ENCODE results near the gene TTC21A. TPM values are rescaled to one million over a fixed set of nuclear protein-coding genes. Genes with fewer than 3 reads are reported as not detected.
A peak's percentile ranks its signal among the peaks of the same experiment; 100 is the strongest.

TTC21A gene
- total and polyA plus RNA-seq, 2 of the 13 experiments (the other 11 are each of a cell fraction or from before 2014, with no cell fraction given): 0.31 to 1.5 TPM

DNA sequence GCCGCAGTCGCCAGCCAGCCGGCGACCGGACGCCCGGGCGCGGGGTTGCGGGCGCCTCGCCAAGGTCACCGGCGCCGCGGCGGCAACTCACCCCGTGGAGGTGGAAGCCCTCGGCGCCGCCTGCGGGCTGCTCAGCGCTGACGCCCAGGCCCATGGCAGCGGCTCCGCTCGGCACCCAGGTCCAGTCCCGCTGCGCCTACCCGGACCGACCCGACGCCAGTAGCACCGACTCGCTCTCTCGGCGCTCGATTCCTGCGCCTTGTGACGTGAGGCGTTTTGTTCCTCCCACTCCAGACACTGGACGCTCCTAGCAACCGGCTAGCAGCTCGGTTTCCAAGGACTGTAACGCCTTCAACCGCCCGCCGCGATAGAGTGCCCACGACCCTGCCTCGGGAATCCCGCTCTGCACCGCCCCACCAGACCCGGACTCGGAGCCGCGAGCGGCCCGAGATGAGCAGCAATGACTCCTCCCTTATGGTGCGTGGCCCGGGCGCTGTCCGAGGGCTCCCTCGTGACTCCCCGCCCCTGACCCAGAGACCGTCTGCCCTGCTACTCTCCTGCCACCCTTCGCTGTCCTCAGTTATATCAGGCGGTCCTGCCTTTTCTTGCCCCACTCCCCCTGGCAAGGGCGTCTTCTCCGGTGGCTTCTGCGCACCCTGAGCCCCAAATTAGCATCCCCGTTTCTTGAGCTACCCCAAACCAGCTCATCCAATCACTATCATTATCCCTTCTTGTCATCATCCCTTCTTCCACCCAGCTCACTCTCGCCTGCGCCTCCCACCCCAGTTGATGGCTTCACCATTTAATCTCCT is at the start of gene TTC21A, which contains the start of gene GORASP1 (continued):
- TF ChIP-seq ZNF770 (CRISPR knock-in tag; IDR thresholded peaks at IDR 0.05) (peak; percentile 9; the same call in 1 of the 2 replicates), ZNF329 (CRISPR knock-in tag; IDR thresholded peaks at IDR 0.05; ENCODE audit: low read depth) (peak; percentile 54; the same call in 1 of the 2 replicates), SIN3A (IDR thresholded peaks at IDR 0.05; ENCODE audit: borderline replicate concordance, low read depth, low read length) (peak; percentile 75; the same call in 1 of the 2 replicates), RFXAP (CRISPR knock-in tag; IDR thresholded peaks at IDR 0.05; ENCODE audit: borderline replicate concordance) (no peak), ZNF749 (CRISPR knock-in tag; IDR thresholded peaks at IDR 0.05; ENCODE audit: borderline replicate concordance) (no peak), GATAD1 (CRISPR knock-in tag; IDR thresholded peaks at IDR 0.05) (peak; percentile 72), ZNF275 (CRISPR knock-in tag; IDR thresholded peaks at IDR 0.05; ENCODE audit: borderline replicate concordance) (0 out of 2 replicates have a peak, but pooled peaks have one; percentile 14), ZKSCAN8 (CRISPR knock-in tag; IDR thresholded peaks at IDR 0.05; ENCODE audit: borderline replicate concordance) (0 out of 2 replicates have a peak, but pooled peaks have one; percentile 33), ZNF883 (CRISPR knock-in tag; IDR thresholded peaks at IDR 0.05; ENCODE audit: not compliant biosample characterization) (peak; percentile 38), SOX5 (CRISPR knock-in tag; IDR thresholded peaks at IDR 0.05; ENCODE audit: borderline replicate concordance) (no peak), RAD21 (CRISPR knock-in tag; IDR thresholded peaks at IDR 0.05) (peak; percentile 53), DRAP1 (CRISPR knock-in tag; IDR thresholded peaks at IDR 0.05) (no peak; the same call in 1 of the 2 replicates), KLF13 (CRISPR knock-in tag; IDR thresholded peaks at IDR 0.05) (0 out of 2 replicates have a peak, but pooled peaks have one; percentile 70), CBFB (CRISPR knock-in tag; IDR thresholded peaks at IDR 0.05) (no peak), ZNF83 (CRISPR knock-in tag; IDR thresholded peaks at IDR 0.05; ENCODE audit: borderline replicate concordance) (peak; percentile 76; the same call in 1 of the 2 replicates), NRL (CRISPR knock-in tag; IDR thresholded peaks at IDR 0.05; ENCODE audit: borderline replicate concordance) (0 out of 2 replicates have a peak, but pooled peaks have one; percentile 37), ZNF124 (CRISPR knock-in tag; IDR thresholded peaks at IDR 0.05) (0 out of 2 replicates have a peak, but pooled peaks have one; percentile 35), CAMTA2 (CRISPR knock-in tag; IDR thresholded peaks at IDR 0.05; ENCODE audit: borderline replicate concordance) (no peak), ZBTB34 (CRISPR knock-in tag; IDR thresholded peaks at IDR 0.05) (no peak)
- TF ChIP-seq, protein P1, sequence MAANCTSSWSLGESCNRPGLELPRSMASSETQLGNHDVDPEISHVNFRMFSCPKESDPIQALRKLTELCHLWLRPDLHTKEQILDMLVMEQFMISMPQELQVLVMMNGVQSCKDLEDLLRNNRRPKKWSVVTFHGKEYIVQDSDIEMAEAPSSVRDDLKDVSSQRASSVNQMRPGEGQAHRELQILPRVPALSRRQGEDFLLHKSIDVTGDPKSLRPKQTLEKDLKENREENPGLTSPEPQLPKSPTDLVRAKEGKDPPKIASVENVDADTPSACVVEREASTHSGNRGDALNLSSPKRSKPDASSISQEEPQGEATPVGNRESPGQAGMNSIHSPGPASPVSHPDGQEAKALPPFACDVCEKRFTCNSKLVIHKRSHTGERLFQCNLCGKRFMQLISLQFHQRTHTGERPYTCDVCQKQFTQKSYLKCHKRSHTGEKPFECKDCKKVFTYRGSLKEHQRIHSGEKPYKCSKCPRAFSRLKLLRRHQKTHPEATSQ (CRISPR knock-in tag; IDR thresholded peaks at IDR 0.05; ENCODE audit: borderline replicate concordance): no peak
- TF ChIP-seq, protein P2, sequence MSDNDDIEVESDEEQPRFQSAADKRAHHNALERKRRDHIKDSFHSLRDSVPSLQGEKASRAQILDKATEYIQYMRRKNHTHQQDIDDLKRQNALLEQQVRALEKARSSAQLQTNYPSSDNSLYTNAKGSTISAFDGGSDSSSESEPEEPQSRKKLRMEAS (IDR thresholded peaks at IDR 0.05): peak; percentile 32; the same call in 1 of the 2 replicates

Data from HepG2 (cell line).